H1 (cell line): Measurements from ENCODE around the gene BDP1. TPM values are rescaled to one million over a fixed set of nuclear protein-coding genes. Genes with fewer than 3 reads are reported as not detected.

Source experiments
- CTCF ChIA-PET: fragments of 300-600 bp; sonication (Branson Sonifier 250); formaldehyde crosslinking; loops from one replicate; lab custom pipeline; 2021; ENCODE audit not compliant: partially characterized antibody; lab: Charles Lee
- POLR2A ChIA-PET: fragments of 300-600 bp; sonication (Branson Sonifier 250); formaldehyde crosslinking; loops from one replicate; lab custom pipeline; 2021; ENCODE audit warnings: inconsistent platforms; ENCODE audit not compliant: partially characterized antibody; lab: Charles Lee
- DNase-seq, 2 experiments: peaks; one replicate each; pipeline versions ENCODE4 v3.0.0 to v3.0.0-alpha.2; 2010 to 2022; ENCODE audit warnings: low spot score in 2 of 2, low read depth in 1 of 2, mixed read lengths in 1 of 2
- FAIRE-seq: peaks from 2 replicates; lab custom pipeline; 2011; peaks lifted over from hg19 to GRCh38; lab: Jason Lieb, UNC
- H2AFZ ChIP-seq: 2 replicates; pipeline ENCODE4 v1.8.1; 2012; ENCODE audit warnings: low read length, inconsistent platforms
- H2AK5ac ChIP-seq: 2 replicates; pipeline ENCODE4 v1.6.1; 2013; ENCODE audit warnings: low read depth, low read length
- H2BK120ac ChIP-seq: replicated peaks from 2 replicates; pipeline ENCODE3; 2013; ENCODE audit warnings: low read depth, low read length, inconsistent platforms
- H2BK12ac ChIP-seq: 2 replicates; pipeline ENCODE4 v1.6.1; 2013; ENCODE audit warnings: low read depth, low read length
- H2BK15ac ChIP-seq: 2 replicates; pipeline ENCODE4 v1.6.1; 2013; ENCODE audit warnings: low read length
- H2BK20ac ChIP-seq: 2 replicates; pipeline ENCODE4 v1.6.1; 2013; ENCODE audit warnings: low read length
- H2BK5ac ChIP-seq: 2 replicates; pipeline ENCODE4 v1.6.1; 2013; ENCODE audit warnings: low read depth, low read length
- H3K14ac ChIP-seq: 2 replicates; pipeline ENCODE4 v1.6.1; 2013; ENCODE audit warnings: inconsistent platforms; ENCODE audit not compliant: insufficient read length
- H3K18ac ChIP-seq: 2 replicates; pipeline ENCODE4 v1.6.1; 2013; ENCODE audit warnings: low read length; ENCODE audit errors: extremely low read depth
- H3K23ac ChIP-seq: 2 replicates; pipeline ENCODE4 v1.6.1; 2013; ENCODE audit warnings: inconsistent platforms; ENCODE audit not compliant: insufficient read length
- H3K23me2 ChIP-seq: 2 replicates; pipeline ENCODE4 v1.6.1; 2013; ENCODE audit warnings: low read depth, low read length
- H3K27ac ChIP-seq: 2 replicates; pipeline ENCODE4 v1.6.1; 2011; ENCODE audit warnings: low read depth, low read length, inconsistent platforms
- H3K27me3 ChIP-seq, 4 experiments: replicated peaks in 1 of 4; 1 replicate in 1 of 4; 2 replicates in 3 of 4; pipeline versions ENCODE4 v1.6.1 to v1.8.1; 2011 to 2013; ENCODE audit warnings: low read length in 3 of 4, mild to moderate bottlenecking in 3 of 4, inconsistent platforms in 2 of 4, mixed read lengths in 2 of 4, moderate library complexity in 1 of 4; ENCODE audit not compliant: control insufficient read depth in 3 of 4, insufficient read depth in 3 of 4; ENCODE audit errors: extremely low read depth in 1 of 4
- H3K36me3 ChIP-seq, 4 experiments: 2 replicates each; pipeline versions ENCODE4 v1.6.1 to v1.8.1; 2011 to 2013; ENCODE audit warnings: mild to moderate bottlenecking in 4 of 4, low read length in 3 of 4, moderate library complexity in 2 of 4, control low read depth in 1 of 4, inconsistent platforms in 1 of 4; ENCODE audit not compliant: insufficient read depth in 4 of 4, control insufficient read depth in 2 of 4
- H3K4ac ChIP-seq: replicated peaks from 2 replicates; pipeline ENCODE3; 2013; ENCODE audit warnings: low read length, low read depth, mixed read lengths, inconsistent platforms; ENCODE audit not compliant: insufficient read length
- H3K4me1 ChIP-seq, 4 experiments: replicated peaks in 1 of 4; 1 replicate in 1 of 4; 2 replicates in 3 of 4; pipeline versions ENCODE4 v1.6.1 to v1.8.1; 2011 to 2013; ENCODE audit warnings: low read length in 3 of 4, inconsistent platforms in 2 of 4, mixed read lengths in 1 of 4; ENCODE audit not compliant: insufficient read depth in 4 of 4, control insufficient read depth in 3 of 4
- H3K4me2 ChIP-seq, 2 experiments: 2 replicates each; pipeline versions ENCODE4 v1.6.1 to v1.8.1; 2011 to 2013; ENCODE audit warnings: low read depth in 2 of 2, low read length in 2 of 2, control low read depth in 1 of 2, inconsistent platforms in 1 of 2, mild to moderate bottlenecking in 1 of 2; ENCODE audit not compliant: insufficient read depth in 1 of 2
- H3K4me3 ChIP-seq, 4 experiments: fragments of 200-600, 300-600 bp in 1 of 4; sonication (generic), shearing (Covaris generic), sonication (Bioruptor Twin) in 1 of 4; 2 replicates each; pipeline versions ENCODE4 v1.5.1 to v1.8.1; 2011 to 2016; ENCODE audit warnings: low read length in 4 of 4, low read depth in 3 of 4, control low read depth in 2 of 4, inconsistent platforms in 2 of 4, mild to moderate bottlenecking in 2 of 4, mixed read lengths in 1 of 4, moderate library complexity in 1 of 4; ENCODE audit not compliant: insufficient read depth in 2 of 4; ENCODE audit errors: extremely low read depth in 1 of 4
- H3K56ac ChIP-seq: replicated peaks from 2 replicates; pipeline ENCODE3; 2013; ENCODE audit warnings: low read depth, mild to moderate bottlenecking, mixed read lengths, low read length, inconsistent platforms; ENCODE audit not compliant: insufficient read length
- H3K79me1 ChIP-seq: 2 replicates; pipeline ENCODE4 v1.6.1; 2013; ENCODE audit warnings: low read depth, low read length, control low read depth
- H3K79me2 ChIP-seq, 2 experiments: 2 replicates each; pipeline versions ENCODE4 v1.6.1 to v1.8.1; 2012 to 2013; ENCODE audit warnings: low read length in 2 of 2, mild to moderate bottlenecking in 2 of 2, inconsistent platforms in 1 of 2; ENCODE audit not compliant: insufficient read depth in 2 of 2, control insufficient read depth in 1 of 2
- H3K9ac ChIP-seq, 4 experiments: replicated peaks in 1 of 4; 1 replicate in 1 of 4; 2 replicates in 3 of 4; pipeline versions ENCODE4 v1.6.1 to v1.8.1; 2011 to 2013; ENCODE audit warnings: low read depth in 3 of 4, low read length in 3 of 4, control low read depth in 2 of 4, mild to moderate bottlenecking in 2 of 4, moderate library complexity in 2 of 4, inconsistent platforms in 1 of 4; ENCODE audit errors: extremely low read depth in 1 of 4
- H3K9me3 ChIP-seq, 2 experiments: 2 replicates each; pipeline versions ENCODE4 v1.6.1 to v1.8.1; 2012 to 2013; ENCODE audit warnings: mild to moderate bottlenecking in 2 of 2, moderate library complexity in 2 of 2, control low read depth in 1 of 2, inconsistent platforms in 1 of 2, low read depth in 1 of 2, low read length in 1 of 2, mixed read lengths in 1 of 2; ENCODE audit not compliant: insufficient read depth in 2 of 2
- H4K20me1 ChIP-seq, 2 experiments: replicated peaks in 1 of 2; 2 replicates each; pipeline versions ENCODE3 to v1.8.1; 2011 to 2013; ENCODE audit warnings: inconsistent platforms in 2 of 2, low read length in 2 of 2, mild to moderate bottlenecking in 1 of 2; ENCODE audit not compliant: insufficient read depth in 2 of 2, control insufficient read depth in 1 of 2
- H4K5ac ChIP-seq: 2 replicates; pipeline ENCODE4 v1.6.1; 2013; ENCODE audit warnings: low read length, low read depth, mixed read lengths, inconsistent platforms; ENCODE audit not compliant: insufficient read length
- H4K8ac ChIP-seq: 2 replicates; pipeline ENCODE4 v1.8.0; 2013; ENCODE audit warnings: mild to moderate bottlenecking, moderate library complexity, low read length, inconsistent platforms; ENCODE audit not compliant: insufficient read depth; ENCODE audit errors: extremely low read depth
- H4K91ac ChIP-seq: replicated peaks from 2 replicates; pipeline ENCODE3; 2013; ENCODE audit warnings: low read length, mixed read lengths, inconsistent platforms; ENCODE audit not compliant: insufficient read length
- CHD2 ChIP-seq: IDR thresholded peaks from 2 replicates; pipeline ENCODE4 v1.6.1; 2012; ENCODE audit warnings: low read length, improper control_type of control experiment
- HDAC2 ChIP-seq, 2 experiments: fragments of 300-600 bp in 1 of 2; sonication (generic) in 1 of 2; IDR thresholded peaks; 2 replicates each; pipeline ENCODE4 v1.6.1; 2011 to 2012; ENCODE audit warnings: low read depth in 2 of 2, low read length in 2 of 2, mild to moderate bottlenecking in 2 of 2, moderate library complexity in 2 of 2, borderline replicate concordance in 1 of 2, inconsistent platforms in 1 of 2
- HDAC6 ChIP-seq: IDR thresholded peaks from one replicate; pipeline ENCODE4 v1.7.1; 2012; ENCODE audit warnings: low read depth, mild to moderate bottlenecking, inconsistent platforms, low read length, moderate library complexity
- JUND ChIP-seq: IDR thresholded peaks from 2 replicates; pipeline ENCODE4 v1.6.1; 2011; ENCODE audit warnings: mild to moderate bottlenecking, improper control_type of control experiment, low read length
- SIX5 ChIP-seq: IDR thresholded peaks from 2 replicates; pipeline ENCODE4 v1.6.1; 2011; ENCODE audit warnings: mild to moderate bottlenecking, low read depth, low read length
- YY1 ChIP-seq: IDR thresholded peaks from 2 replicates; pipeline ENCODE4 v1.6.1; 2011; ENCODE audit warnings: low read depth, mild to moderate bottlenecking, low read length
- WGBS, 2 experiments: shearing (Covaris generic) in 1 of 2; methylation state at CpG; one replicate each; pipeline versions ENCODE4 v1.1.6 to v1.1.7; 2013 to 2015; ENCODE audit warnings: low lambda C conversion rate in 2 of 2, mixed read lengths in 2 of 2, inconsistent platforms in 1 of 2, low coverage in 1 of 2, missing lambda C conversion rate in 1 of 2; ENCODE audit not compliant: insufficient replicate concordance in 2 of 2, insufficient coverage in 1 of 2, insufficient read length in 1 of 2; ENCODE audit errors: extremely low coverage in 1 of 2, missing lambda C conversion rate in 1 of 2; 5-methylcytosine and 5-hydroxymethylcytosine counted together
- polyA plus RNA-seq, 7 experiments: library from polyadenylated mRNA; depleted of rRNA in 3 of 7; stranded (reverse) in 5 of 7; unstranded in 2 of 7; fragments of >200 nt in 5 of 7; fragments of 200-250 nt in 2 of 7; gene quantifications; 1 replicate in 5 of 7; 2 replicates in 1 of 7; 4 replicates in 1 of 7; pipeline versions ENCODE4 v1.2.1 to v1.2.3, GENCODE V29; 2011 to 2013; ENCODE audit warnings: missing spikeins in 2 of 7, mixed read lengths in 2 of 7
- total RNA-seq: library from RNA; stranded (reverse); fragmentation: NEBNext Ultra II Directional; extraction: Animal tissue kit (Norgen Biotek cat#: 25700); gene quantifications from 2 replicates; pipeline ENCODE4 v1.2.1, GENCODE V29; 2021
- TF ChIP-seq, protein P1 (sequence below): IDR thresholded peaks from 2 replicates; pipeline ENCODE4 v1.6.1; 2012; ENCODE audit warnings: inconsistent platforms

BDP1 gene
- total and polyA plus RNA-seq, 2 of the 8 experiments (the other 6 are each of a cell fraction or from before 2014, with no cell fraction given), result 4.7 to 32.1 TPM

DNA sequence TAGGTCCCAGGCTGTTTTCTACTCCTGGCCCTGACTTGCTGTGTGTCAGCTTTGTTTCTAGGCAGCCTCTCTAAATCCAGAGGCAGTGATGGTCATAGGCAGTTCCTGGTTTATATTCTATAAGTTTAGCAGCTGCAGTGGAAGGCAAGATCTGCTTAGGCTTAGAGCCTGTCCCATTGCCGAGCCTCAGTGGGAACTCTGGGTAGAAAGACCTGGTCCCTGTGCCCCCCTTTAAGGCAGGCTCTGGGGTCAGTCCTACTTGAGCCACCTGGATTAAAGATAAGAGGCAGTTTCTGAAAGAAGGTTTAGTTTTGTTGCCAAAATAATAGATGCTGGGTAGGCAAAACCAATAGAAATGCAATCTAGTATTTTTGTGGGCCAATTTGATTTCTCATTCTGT is 145.3 kb downstream of the BDP1 start:
- Histone ChIP-seq H2BK15ac (no peak overlapping the region), H2BK5ac (no peak overlapping the region), H4K20me1 (peaks cover 0 to 6% of the 10 kb centered on the region in 2 experiments), H4K91ac (no peak overlapping the region), H2BK12ac (no peak overlapping the region), H2BK20ac (no peak overlapping the region), H3K4ac (no peak overlapping the region), H3K4me2 (no peak overlapping the region), H2AK5ac (no peak overlapping the region), H3K23me2 (no peaks in the 10 kb centered on the region), H3K14ac (no peak overlapping the region), H4K8ac (no peak overlapping the region), H3K27me3 (no peaks in the 10 kb centered on the region), H3K4me1 (no peaks in the 10 kb centered on the region), H3K9ac (no peak overlapping the region), H3K36me3 (peaks cover 13 to 69% (median 47%) of the 10 kb centered on the region in 4 experiments), H3K79me1 (no peaks in the 10 kb centered on the region), H3K56ac (no peak overlapping the region), H3K27ac (no peak overlapping the region), H3K18ac (no peak overlapping the region), H3K23ac (no peak overlapping the region), H2BK120ac (no peak overlapping the region), H3K4me3 (no peak overlapping the region), H2AFZ (no peak overlapping the region), H3K79me2 (peaks cover 0 to 2% of the 10 kb centered on the region in 2 experiments; a peak in 1 of 4 replicates), H4K5ac (no peak overlapping the region), H3K9me3 (no peaks in the 10 kb centered on the region)
- FAIRE-seq, result no peak
- 89% methylated on average over 1 of the region's 1 CpG; no CpG with 5 or more reads in 1 of the 2 experiments for WGBS, 2 experiments
- ChIA-PET POLR2A (interaction anchor here (0.9 to 1.8 kb wide), 3 partner anchors 9 to 13 kb away, joined by 3 to 10 read pairs (median 3); partner anchors contain the start of gene MCCC2), CTCF (interaction anchor here (0.6 to 3.3 kb wide), 21 partner anchors 8 to 552 kb away, joined by 3 to 15 read pairs (median 4); partner anchors contain the start of gene MCCC2)
- no peak for DNase-seq
- TF ChIP-seq CHD2 (no peak), YY1 (no peak), SIX5 (no peak), HDAC2 (IDR thresholded peaks at IDR 0.05; ENCODE audit: borderline replicate concordance in 1 of 2, low read depth in 2 of 2, low read length in 2 of 2) (no peak), JUND (no peak), HDAC6 (no peak)
- TF ChIP-seq, protein P1, sequence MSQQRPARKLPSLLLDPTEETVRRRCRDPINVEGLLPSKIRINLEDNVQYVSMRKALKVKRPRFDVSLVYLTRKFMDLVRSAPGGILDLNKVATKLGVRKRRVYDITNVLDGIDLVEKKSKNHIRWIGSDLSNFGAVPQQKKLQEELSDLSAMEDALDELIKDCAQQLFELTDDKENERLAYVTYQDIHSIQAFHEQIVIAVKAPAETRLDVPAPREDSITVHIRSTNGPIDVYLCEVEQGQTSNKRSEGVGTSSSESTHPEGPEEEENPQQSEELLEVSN, result no peak
